PC-3 (cell line): ENCODE measurements around the gene ZFHX3.

Source experiments
- EZH2 ChIP-seq: fragments of 300-600 bp; sonication (generic); IDR thresholded peaks from one replicate; pipeline ENCODE4 v1.6.1; 2017; ENCODE audit warnings: antibody characterized with exemption, mild to moderate bottlenecking, low read length; ENCODE audit not compliant: unreplicated experiment
- TF ChIP-seq, protein P1 (sequence below): fragments of 300-600 bp; sonication (generic); conservative IDR thresholded peaks from 2 replicates; pipeline ENCODE4 v1.5.1; 2017; ENCODE audit warnings: antibody characterized with exemption, low read depth, mild to moderate bottlenecking, low read length

DNA sequence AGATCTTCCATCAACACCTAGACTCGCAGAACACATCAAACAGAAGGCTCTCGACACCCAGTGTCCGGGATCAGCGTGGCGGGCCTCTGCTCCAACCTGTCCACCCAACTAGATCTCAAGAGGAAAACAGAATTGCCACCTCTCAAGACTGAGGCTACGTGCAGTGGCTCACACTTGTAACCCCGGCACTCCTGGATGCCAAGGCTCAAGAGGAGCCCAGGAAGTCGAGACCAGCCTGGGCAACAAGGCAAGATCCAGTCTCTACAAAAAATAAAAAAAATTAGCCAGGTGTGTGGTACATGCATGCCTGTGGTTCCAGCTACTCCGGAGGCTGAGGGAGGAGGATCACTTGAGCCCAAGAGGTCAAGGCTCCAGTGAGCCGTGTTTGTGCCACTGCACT lies 132.6 kb downstream of the ZFHX3 start:
- TF ChIP-seq, protein P1, sequence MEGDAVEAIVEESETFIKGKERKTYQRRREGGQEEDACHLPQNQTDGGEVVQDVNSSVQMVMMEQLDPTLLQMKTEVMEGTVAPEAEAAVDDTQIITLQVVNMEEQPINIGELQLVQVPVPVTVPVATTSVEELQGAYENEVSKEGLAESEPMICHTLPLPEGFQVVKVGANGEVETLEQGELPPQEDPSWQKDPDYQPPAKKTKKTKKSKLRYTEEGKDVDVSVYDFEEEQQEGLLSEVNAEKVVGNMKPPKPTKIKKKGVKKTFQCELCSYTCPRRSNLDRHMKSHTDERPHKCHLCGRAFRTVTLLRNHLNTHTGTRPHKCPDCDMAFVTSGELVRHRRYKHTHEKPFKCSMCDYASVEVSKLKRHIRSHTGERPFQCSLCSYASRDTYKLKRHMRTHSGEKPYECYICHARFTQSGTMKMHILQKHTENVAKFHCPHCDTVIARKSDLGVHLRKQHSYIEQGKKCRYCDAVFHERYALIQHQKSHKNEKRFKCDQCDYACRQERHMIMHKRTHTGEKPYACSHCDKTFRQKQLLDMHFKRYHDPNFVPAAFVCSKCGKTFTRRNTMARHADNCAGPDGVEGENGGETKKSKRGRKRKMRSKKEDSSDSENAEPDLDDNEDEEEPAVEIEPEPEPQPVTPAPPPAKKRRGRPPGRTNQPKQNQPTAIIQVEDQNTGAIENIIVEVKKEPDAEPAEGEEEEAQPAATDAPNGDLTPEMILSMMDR, result no peak
- no peak for TF ChIP-seq EZH2
